Testis (tissue), 3 donors: ENCODE data around the gene FAM53A. TPM values are rescaled to one million over a fixed set of nuclear protein-coding genes. Genes with fewer than 3 reads are reported as not detected.
"Not testable (repeated sequence)": the region's sequence is repeated elsewhere in the genome, so short reads cannot be mapped to it uniquely, and the experiment has no call there.

Experiments
- DNase-seq: peaks from one replicate; pipeline ENCODE4 v3.0.0-alpha.2; 2019
- H3K27ac ChIP-seq, 2 donors: fragments of 200-600 bp; sonication (generic); one replicate each; pipeline ENCODE4 v1.5.1; 2019
- H3K27me3 ChIP-seq: fragments of 200-600 bp; sonication (generic); one replicate; pipeline ENCODE4 v1.5.1; 2019
- H3K36me3 ChIP-seq: fragments of 200-600 bp; sonication (generic); one replicate; pipeline ENCODE4 v1.5.1; 2017; ENCODE audit warnings: low read depth; ENCODE audit errors: missing control alignments
- H3K4me1 ChIP-seq: fragments of 200-600 bp; sonication (generic); one replicate; pipeline ENCODE4 v1.5.1; 2019
- H3K4me3 ChIP-seq, 2 donors: fragments of 200-600 bp; sonication (generic); one replicate each; pipeline ENCODE4 v1.5.1; 2017 to 2019
- H3K9me3 ChIP-seq: fragments of 200-600 bp; sonication (generic); one replicate; pipeline ENCODE4 v1.5.1; 2017
- POLR2A ChIP-seq: fragments of 450-650 bp; IDR thresholded peaks from one replicate; pipeline ENCODE4 v1.6.1; 2017; ENCODE audit warnings: antibody characterized with exemption, mild to moderate bottlenecking, moderate library complexity
- WGBS, 2 donors: methylation state at CpG; one replicate each; pipeline ENCODE4 v1.1.5; 2018; 5-methylcytosine and 5-hydroxymethylcytosine counted together
- intact Hi-C: fragments of 100-400 bp; cut with DNase I; formaldehyde crosslinking; loops from one replicate; pipeline ENCODE4 v1.15.1; 2023; ENCODE audit warnings: low total_unique reads
- polyA plus RNA-seq: library from polyadenylated mRNA; stranded (reverse); fragments of 350-450 nt; fragmentation: Illumina TruSeq; extraction: RNeasy Lipid Tissue Mini Kit (QIAGEN cat#74804); gene quantifications from one replicate; pipeline ENCODE4 v1.2.3, GENCODE V29; 2014; ENCODE audit warnings: low read depth, low replicate concordance; ENCODE audit not compliant: insufficient read depth
- total RNA-seq, 2 donors: library from RNA; depleted of rRNA; stranded (reverse); fragments of >200 nt; gene quantifications; one replicate each; pipeline ENCODE4 v1.2.3, GENCODE V29; 2016
- TF ChIP-seq, protein P1 (sequence below), 3 experiments: fragments of 450-650 bp in 2 of 3; fragments of 200-600 bp in 1 of 3; sonication (generic) in 1 of 3; IDR thresholded peaks; one replicate each; pipeline ENCODE4 v1.5.1; 2016 to 2019; ENCODE audit warnings: antibody characterized with exemption in 3 of 3, mild to moderate bottlenecking in 2 of 3, moderate library complexity in 1 of 3

Gene FAM53A
- total and polyA plus RNA-seq, 3 donors from 2014 or later, result 24.2 to 60.8 (median 41.3) TPM

GRCh38 chr4:1644891-1645657 lies 39.0 kb downstream of the FAM53A start:
- TF ChIP-seq, protein P1, sequence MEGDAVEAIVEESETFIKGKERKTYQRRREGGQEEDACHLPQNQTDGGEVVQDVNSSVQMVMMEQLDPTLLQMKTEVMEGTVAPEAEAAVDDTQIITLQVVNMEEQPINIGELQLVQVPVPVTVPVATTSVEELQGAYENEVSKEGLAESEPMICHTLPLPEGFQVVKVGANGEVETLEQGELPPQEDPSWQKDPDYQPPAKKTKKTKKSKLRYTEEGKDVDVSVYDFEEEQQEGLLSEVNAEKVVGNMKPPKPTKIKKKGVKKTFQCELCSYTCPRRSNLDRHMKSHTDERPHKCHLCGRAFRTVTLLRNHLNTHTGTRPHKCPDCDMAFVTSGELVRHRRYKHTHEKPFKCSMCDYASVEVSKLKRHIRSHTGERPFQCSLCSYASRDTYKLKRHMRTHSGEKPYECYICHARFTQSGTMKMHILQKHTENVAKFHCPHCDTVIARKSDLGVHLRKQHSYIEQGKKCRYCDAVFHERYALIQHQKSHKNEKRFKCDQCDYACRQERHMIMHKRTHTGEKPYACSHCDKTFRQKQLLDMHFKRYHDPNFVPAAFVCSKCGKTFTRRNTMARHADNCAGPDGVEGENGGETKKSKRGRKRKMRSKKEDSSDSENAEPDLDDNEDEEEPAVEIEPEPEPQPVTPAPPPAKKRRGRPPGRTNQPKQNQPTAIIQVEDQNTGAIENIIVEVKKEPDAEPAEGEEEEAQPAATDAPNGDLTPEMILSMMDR (IDR thresholded peaks at IDR 0.05), result no peak
- TF ChIP-seq POLR2A, result no peak
- WGBS, 2 donors, result 67 to 74% methylated on average over 14 to 21 of the region's 21 CpGs
- Histone ChIP-seq H3K36me3 (no peaks in the 10 kb centered on the region), H3K27ac (no peak overlapping the region), H3K4me1 (no peaks in the 10 kb centered on the region), H3K27me3 (no peaks in the 10 kb centered on the region), H3K9me3 (no peaks in the 10 kb centered on the region), H3K4me3 (no peak overlapping the region)
- intact Hi-C loops, result no loop called here
- no peak for DNase-seq

DNA sequence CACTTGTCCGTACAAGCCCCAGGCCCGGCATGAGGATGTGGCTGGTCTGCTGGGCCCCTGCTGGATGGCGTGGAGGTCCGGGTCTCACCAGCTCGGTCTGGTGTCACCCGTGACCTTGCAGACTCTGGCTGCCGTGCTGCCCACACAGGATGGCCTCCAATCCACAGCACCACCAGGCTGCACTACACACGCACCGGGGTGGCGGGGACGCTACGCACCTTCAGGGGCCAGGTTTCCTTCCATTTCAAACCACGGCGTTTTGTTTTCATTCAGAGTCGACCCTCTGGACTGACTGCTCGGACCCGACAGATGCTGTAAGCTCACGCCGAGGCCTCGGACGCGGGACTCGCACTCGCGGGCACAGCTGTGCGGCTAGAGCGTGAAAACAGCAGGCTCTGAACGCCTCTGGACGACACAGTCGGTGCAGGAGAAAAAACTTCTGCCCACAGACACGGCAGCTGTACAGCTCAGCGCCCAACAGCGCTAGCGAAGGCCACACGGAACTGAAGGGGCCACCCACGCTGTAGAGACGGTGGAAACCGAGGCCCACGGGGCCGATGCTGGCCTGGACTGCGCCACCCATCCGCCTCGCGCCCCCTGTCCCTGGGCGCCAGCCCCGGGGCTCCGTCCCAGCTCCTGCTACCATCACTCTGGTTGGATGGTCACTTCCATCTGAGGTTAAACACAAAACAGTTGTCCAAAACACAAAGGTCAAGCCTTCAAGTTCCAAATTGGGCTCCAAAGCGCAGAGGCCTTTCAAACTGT lies 40.0 kb downstream of the FAM53A start:
- Histone ChIP-seq H3K27me3 (no peaks in the 10 kb centered on the region), H3K27ac (no peak overlapping the region), H3K9me3 (no peaks in the 10 kb centered on the region), H3K4me1 (no peaks in the 10 kb centered on the region), H3K36me3 (no peaks in the 10 kb centered on the region), H3K4me3 (no peak overlapping the region)
- no peak for TF ChIP-seq POLR2A
- TF ChIP-seq, protein P1 (IDR thresholded peaks at IDR 0.05), result no peak
- DNase-seq, result no peak
- intact Hi-C loops, result no loop called here
- 94% methylated on average over 39 to 48 of the region's 48 CpGs for WGBS, 2 donors

DNA sequence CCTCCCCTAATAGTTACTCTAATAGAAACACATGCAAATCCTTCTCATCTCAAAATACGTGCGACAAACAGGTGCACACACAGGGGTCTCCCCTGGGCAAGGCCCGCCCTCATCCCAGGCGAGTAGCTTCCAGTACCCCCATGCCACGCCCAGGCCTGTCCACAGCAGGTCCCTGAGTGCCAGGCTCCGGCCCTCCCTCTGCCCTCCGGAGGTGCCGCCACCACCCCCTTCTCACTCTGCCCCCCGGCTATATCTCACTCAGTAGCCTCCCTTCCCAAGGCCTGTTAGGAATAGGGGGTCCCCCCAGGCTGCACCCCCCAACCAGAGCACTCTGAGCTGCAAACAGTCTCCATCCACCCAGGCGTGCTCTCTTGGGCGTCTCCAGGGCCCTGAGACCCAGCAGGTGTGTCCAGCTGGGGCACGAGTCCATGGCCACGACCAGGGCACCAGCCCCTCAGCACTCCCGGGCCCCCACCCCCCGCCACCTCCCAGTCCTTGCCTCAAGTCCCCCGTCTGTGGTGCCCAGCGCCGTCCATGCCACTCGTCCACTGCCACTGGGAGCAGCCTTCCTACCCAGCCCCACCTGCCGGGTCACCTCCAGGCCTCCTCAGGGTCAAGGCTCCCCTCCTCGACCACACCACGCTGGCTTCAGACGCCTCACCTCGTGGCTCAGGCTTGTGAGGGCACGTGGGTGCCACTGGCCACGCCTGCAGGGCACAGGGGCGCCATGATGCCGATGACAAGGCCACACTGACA lies 41.7 kb downstream of the FAM53A start:
- WGBS, 2 donors, result 94 to 97% methylated on average over 19 to 28 of the region's 28 CpGs
- H3K4me1 ChIP-seq, result no peaks in the 10 kb centered on the region
- H3K36me3 ChIP-seq, result no peaks in the 10 kb centered on the region
- no peak for TF ChIP-seq POLR2A
- TF ChIP-seq, protein P1 (IDR thresholded peaks at IDR 0.05), result no peak
- no peaks in the 10 kb centered on the region for H3K9me3 ChIP-seq
- no peak overlapping the region for H3K27ac ChIP-seq
- H3K4me3 ChIP-seq, result no peak overlapping the region
- intact Hi-C loops, result no loop called here
- no peaks in the 10 kb centered on the region for H3K27me3 ChIP-seq
- DNase-seq, result no peak

- TF ChIP-seq, protein P1 (IDR thresholded peaks at IDR 0.05), result no peak
- TF ChIP-seq POLR2A, result no peak
- Histone ChIP-seq H3K27me3 (no peaks in the 10 kb centered on the region), H3K4me3 (no peak overlapping the region), H3K27ac (no peak overlapping the region), H3K9me3 (no peaks in the 10 kb centered on the region), H3K4me1 (no peaks in the 10 kb centered on the region), H3K36me3 (no peaks in the 10 kb centered on the region)
- intact Hi-C loops, result no loop called here
- no peak for DNase-seq
- 91 to 95% methylated on average over 5 to 7 of the region's 7 CpGs for WGBS, 2 donors
Measured at GRCh38 chr4:1641671-1642070, 42.4 kb downstream of the FAM53A start.

GRCh38 chr4:1640716-1641503 lies 43.2 kb downstream of the FAM53A start:
- WGBS, 2 donors, result 91 to 95% methylated on average over 12 to 32 of the region's 35 CpGs
- H3K4me1 ChIP-seq, intact Hi-C loops: not testable (repeated sequence)

More at GRCh38 chr4:1640716-1641503, 43.2 kb downstream of the FAM53A start:
- not testable (repeated sequence) for H3K9me3 ChIP-seq, H3K27ac ChIP-seq, H3K27me3 ChIP-seq, H3K4me3 ChIP-seq, H3K36me3 ChIP-seq, DNase-seq
